Uterus (tissue), 2 donors: Measurements from ENCODE around the gene RELL2.

Experiments used
- POLR2A ChIP-seq, 2 donors: fragments of 450-650 bp; IDR thresholded peaks; one replicate each; pipeline ENCODE4 v1.6.1; 2016; ENCODE audit warnings: antibody characterized with exemption in 2 of 2, mild to moderate bottlenecking in 1 of 2, moderate library complexity in 1 of 2
- TF ChIP-seq, protein P1 (sequence below), 4 experiments: fragments of 200-600 bp in 2 of 4; fragments of 450-650 bp in 2 of 4; sonication (generic) in 2 of 4; IDR thresholded peaks; one replicate each; pipeline ENCODE4 v1.5.1; 2016 to 2019; ENCODE audit warnings: antibody characterized with exemption in 4 of 4, mild to moderate bottlenecking in 2 of 4, moderate library complexity in 1 of 4

DNA sequence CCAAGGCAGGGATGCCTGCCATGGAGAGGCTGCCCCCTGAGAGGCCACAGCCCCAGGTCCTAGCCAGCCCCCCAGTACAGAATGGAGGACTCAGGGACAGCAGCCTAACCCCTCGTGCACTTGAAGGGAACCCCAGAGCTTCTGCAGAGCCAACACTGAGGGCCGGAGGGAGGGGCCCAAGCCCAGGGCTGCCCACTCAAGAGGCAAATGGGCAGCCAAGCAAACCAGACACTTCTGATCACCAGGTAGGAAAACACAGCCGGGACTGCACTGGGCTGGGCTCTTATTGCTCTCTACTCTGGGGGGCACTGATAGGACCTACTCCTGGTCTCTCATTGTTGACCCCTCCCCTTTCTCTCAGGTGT, 3.2 kb downstream of the RELL2 start:
- TF ChIP-seq, protein P1, sequence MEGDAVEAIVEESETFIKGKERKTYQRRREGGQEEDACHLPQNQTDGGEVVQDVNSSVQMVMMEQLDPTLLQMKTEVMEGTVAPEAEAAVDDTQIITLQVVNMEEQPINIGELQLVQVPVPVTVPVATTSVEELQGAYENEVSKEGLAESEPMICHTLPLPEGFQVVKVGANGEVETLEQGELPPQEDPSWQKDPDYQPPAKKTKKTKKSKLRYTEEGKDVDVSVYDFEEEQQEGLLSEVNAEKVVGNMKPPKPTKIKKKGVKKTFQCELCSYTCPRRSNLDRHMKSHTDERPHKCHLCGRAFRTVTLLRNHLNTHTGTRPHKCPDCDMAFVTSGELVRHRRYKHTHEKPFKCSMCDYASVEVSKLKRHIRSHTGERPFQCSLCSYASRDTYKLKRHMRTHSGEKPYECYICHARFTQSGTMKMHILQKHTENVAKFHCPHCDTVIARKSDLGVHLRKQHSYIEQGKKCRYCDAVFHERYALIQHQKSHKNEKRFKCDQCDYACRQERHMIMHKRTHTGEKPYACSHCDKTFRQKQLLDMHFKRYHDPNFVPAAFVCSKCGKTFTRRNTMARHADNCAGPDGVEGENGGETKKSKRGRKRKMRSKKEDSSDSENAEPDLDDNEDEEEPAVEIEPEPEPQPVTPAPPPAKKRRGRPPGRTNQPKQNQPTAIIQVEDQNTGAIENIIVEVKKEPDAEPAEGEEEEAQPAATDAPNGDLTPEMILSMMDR (IDR thresholded peaks at IDR 0.05): no peak
- TF ChIP-seq POLR2A (IDR thresholded peaks at IDR 0.05): no peak
